Measurements from ENCODE around the gene RSAD2. TPM values are rescaled to one million over a fixed set of nuclear protein-coding genes. Genes with fewer than 3 reads are reported as not detected.

RSAD2 gene
- total RNA-seq, 1 donor from 2014 or later, result 25.7 TPM

DNA sequence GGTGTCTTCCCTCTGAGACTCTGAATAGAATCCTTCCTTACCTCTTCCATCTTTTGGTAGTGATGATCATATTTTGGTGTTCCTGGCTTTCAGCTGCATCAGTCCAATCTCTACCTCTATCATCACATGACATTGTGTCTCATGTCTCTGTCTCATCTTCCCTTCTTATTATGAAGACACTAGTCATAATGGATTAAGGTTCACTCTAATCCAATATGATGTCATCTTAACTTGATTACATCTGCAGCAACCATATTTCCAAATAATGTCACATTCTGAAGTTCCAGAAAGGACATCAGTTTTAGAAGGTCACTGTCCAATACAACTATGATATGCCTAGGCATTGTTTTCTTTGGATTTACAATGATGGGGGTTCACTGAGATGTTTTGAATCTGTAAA is 43.4 kb upstream of the RSAD2 start:
- Histone ChIP-seq H3K4me1 (no peaks in the 10 kb centered on the region), H3K27me3 (no peaks in the 10 kb centered on the region), H3K9me3 (no peaks in the 10 kb centered on the region), H3K27ac (no peak overlapping the region), H3K36me3 (no peaks in the 10 kb centered on the region), H3K4me3 (no peak overlapping the region)
- DNase-seq (no peak), ATAC-seq (no peak)
- TF ChIP-seq, protein P1, sequence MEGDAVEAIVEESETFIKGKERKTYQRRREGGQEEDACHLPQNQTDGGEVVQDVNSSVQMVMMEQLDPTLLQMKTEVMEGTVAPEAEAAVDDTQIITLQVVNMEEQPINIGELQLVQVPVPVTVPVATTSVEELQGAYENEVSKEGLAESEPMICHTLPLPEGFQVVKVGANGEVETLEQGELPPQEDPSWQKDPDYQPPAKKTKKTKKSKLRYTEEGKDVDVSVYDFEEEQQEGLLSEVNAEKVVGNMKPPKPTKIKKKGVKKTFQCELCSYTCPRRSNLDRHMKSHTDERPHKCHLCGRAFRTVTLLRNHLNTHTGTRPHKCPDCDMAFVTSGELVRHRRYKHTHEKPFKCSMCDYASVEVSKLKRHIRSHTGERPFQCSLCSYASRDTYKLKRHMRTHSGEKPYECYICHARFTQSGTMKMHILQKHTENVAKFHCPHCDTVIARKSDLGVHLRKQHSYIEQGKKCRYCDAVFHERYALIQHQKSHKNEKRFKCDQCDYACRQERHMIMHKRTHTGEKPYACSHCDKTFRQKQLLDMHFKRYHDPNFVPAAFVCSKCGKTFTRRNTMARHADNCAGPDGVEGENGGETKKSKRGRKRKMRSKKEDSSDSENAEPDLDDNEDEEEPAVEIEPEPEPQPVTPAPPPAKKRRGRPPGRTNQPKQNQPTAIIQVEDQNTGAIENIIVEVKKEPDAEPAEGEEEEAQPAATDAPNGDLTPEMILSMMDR (IDR thresholded peaks at IDR 0.05), result no peak
- intact Hi-C loops (cut with DNase I), result no loop called here

- TF ChIP-seq, protein P1 (IDR thresholded peaks at IDR 0.05), result no peak
- DNase-seq (no peak), ATAC-seq (no peak)
- Histone ChIP-seq H3K27ac (no peak overlapping the region), H3K27me3 (no peaks in the 10 kb centered on the region), H3K9me3 (no peaks in the 10 kb centered on the region), H3K4me1 (no peaks in the 10 kb centered on the region), H3K4me3 (no peak overlapping the region), H3K36me3 (no peaks in the 10 kb centered on the region)
- intact Hi-C loops (cut with DNase I), result no loop called here
These were observed 42.1 kb upstream of the RSAD2 start for GRCh38 chr2:6835467-6835866.

DNA sequence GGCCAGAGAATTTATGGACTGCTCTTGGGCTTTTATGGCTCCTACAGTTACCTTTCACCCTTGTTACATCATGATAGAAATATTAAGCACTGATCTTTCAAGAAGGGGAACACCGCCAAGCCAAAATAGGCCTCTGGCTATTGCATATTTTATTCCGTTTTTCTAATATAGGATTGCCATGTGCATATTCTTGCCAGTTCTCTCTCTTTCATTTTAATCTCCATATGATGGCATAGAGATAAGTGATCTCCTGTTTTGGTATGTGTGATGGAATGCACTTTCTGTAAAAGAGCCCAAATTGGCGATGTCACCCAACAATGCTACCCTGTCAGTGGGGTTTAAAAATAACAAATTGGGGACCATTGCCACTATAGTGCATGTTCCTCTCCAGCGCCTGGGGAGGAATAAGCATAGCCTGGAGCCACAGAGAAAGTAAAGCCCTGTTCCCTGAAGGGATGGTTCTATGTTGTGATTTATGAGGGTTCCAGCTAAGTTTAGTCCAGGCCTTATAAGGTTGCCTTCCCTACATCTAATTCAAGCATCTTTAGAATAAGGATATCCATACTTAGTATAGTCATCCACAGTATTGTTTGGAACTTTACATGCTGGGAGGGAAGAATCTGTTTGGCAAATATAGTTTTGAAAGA is 38.8 kb upstream of the RSAD2 start:
- ATAC-seq (no peak), DNase-seq (no peak)
- no peak overlapping the region for H3K27ac ChIP-seq
- H3K27me3 ChIP-seq, result no peaks in the 10 kb centered on the region
- TF ChIP-seq, protein P1 (IDR thresholded peaks at IDR 0.05), result no peak
- no peaks in the 10 kb centered on the region for H3K4me1 ChIP-seq
- H3K36me3 ChIP-seq, result no peaks in the 10 kb centered on the region
- intact Hi-C loops (cut with DNase I), result no loop called here
- peaks cover 22% of the 10 kb centered on the region for H3K9me3 ChIP-seq
- no peak overlapping the region for H3K4me3 ChIP-seq

DNA sequence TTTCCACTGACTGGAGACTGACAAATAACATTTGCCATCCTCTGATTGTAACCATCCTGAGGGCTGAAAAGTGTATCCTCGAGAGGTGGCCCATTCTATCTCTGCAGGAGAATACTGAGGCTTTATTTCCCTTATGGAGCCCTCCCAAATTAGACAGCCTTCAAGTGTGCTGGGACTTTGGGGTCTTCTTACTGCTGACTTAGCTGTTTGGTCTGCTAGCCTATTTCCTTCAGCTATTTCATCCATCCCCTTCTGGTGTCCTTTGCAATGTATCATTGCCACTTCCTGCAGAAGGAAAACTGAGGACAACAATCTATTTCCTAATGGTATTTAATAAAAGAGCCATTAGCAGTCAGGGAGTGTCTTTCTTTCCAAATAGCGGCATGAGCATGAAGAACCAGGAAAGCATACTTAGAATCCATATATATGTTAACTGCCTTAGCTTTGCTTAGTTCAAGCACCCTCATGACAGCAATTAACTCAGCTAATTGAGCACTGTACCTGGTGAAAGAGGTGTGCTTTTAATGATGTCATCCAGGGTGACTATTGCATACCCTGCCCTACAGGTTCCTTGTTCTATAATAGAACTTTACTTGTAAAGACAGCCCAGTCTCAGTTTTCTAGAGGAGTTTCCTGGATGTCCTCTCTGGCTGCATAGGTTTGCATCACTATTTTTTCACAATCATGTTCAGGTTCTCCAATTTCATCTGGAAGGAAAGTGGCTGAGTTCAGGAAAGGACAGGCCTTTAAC is 35.9 kb upstream of the RSAD2 start:
- ATAC-seq (no peak), DNase-seq (no peak)
- Histone ChIP-seq H3K4me3 (no peak overlapping the region), H3K4me1 (no peaks in the 10 kb centered on the region), H3K9me3 (peaks cover 51% of the 10 kb centered on the region), H3K27me3 (no peaks in the 10 kb centered on the region), H3K27ac (no peak overlapping the region), H3K36me3 (no peaks in the 10 kb centered on the region)
- intact Hi-C loops (cut with DNase I), result no loop called here
- TF ChIP-seq, protein P1 (IDR thresholded peaks at IDR 0.05), result no peak

DNA sequence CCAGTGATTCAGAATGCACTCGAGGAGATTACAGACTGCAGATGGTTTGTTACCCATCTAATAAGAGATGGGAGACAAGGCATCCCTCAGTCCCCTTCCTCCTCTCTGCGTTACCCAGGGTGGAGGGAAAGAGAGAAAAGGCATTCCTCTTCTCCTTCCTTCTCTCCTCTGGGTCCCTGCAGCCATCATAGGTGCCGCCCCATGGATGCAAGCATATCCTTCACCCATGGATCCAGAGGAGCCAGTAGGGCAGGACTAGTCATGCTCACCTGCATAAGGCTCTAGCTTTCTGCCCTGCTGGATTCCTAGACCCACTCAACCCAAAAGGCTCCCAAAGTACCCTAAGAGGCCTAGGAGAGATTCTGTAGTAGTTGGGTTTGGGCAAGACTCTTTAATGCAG is 32.3 kb upstream of the RSAD2 start:
- DNase-seq, result no peak
- peaks cover 73% of the 10 kb centered on the region for H3K9me3 ChIP-seq
- ATAC-seq, result peak; percentile 46
- no peak overlapping the region for H3K27ac ChIP-seq
- intact Hi-C loops (cut with DNase I), result no loop called here
- H3K27me3 ChIP-seq, result no peaks in the 10 kb centered on the region
- peaks cover 18% of the 10 kb centered on the region for H3K36me3 ChIP-seq
- TF ChIP-seq, protein P1 (IDR thresholded peaks at IDR 0.05), result no peak
- no peaks in the 10 kb centered on the region for H3K4me1 ChIP-seq
- H3K4me3 ChIP-seq, result no peak overlapping the region

Data from upper lobe of right lung (tissue), 1 donor.